Activated CD8-positive, alpha-beta memory T cell treated with anti-CD3 and anti-CD28 coated beads, Interleukin-2, amount 10 ng/mL, durations not matched to agents 7 days and 5 days (primary cell): Measurements from ENCODE around the gene PSMD5. TPM values are rescaled to one million over a fixed set of nuclear protein-coding genes. Genes with fewer than 3 reads are reported as not detected.

Experiments
- ATAC-seq: fragments of 150-1000 bp; cut with Tn5 transposase; one replicate; pipeline ENCODE4 v1.10.0; 2021; ENCODE audit warnings: moderate library complexity
- CTCF ChIA-PET: fragments of 350-600 bp; sonication (Branson Sonifier 250); formaldehyde crosslinking; loops from one replicate; lab custom pipeline; 2021; ENCODE audit warnings: antibody characterized with exemption; lab: Charles Lee
- DNase-seq: peaks from one replicate; pipeline ENCODE4 v3.0.0-alpha.2; 2020
- H3K27ac Mint-ChIP-seq: one replicate; pipeline ENCODE4 v1.8.0; 2021; ENCODE audit warnings: mild to moderate bottlenecking, mixed read lengths
- H3K27me3 Mint-ChIP-seq: one replicate; pipeline ENCODE4 v1.8.0; 2021; ENCODE audit warnings: mixed read lengths
- H3K36me3 Mint-ChIP-seq: one replicate; pipeline ENCODE4 v1.8.0; 2021; ENCODE audit warnings: mild to moderate bottlenecking, mixed read lengths
- H3K4me1 Mint-ChIP-seq: one replicate; pipeline ENCODE4 v1.8.0; 2021; ENCODE audit warnings: mixed read lengths
- H3K4me3 Mint-ChIP-seq: one replicate; pipeline ENCODE4 v1.8.0; 2021; ENCODE audit warnings: mild to moderate bottlenecking, moderate library complexity, mixed read lengths
- H3K9me3 Mint-ChIP-seq: one replicate; pipeline ENCODE4 v1.8.0; 2022; ENCODE audit warnings: low read depth, mixed read lengths
- total RNA-seq, 2 experiments: library from RNA; stranded (reverse); gene quantifications; one replicate each; pipeline ENCODE4 v1.2.3, GENCODE V29; 2021

Gene PSMD5
- total RNA-seq, 2 experiments from 2014 or later = 53.6 to 58.9 TPM

DNA sequence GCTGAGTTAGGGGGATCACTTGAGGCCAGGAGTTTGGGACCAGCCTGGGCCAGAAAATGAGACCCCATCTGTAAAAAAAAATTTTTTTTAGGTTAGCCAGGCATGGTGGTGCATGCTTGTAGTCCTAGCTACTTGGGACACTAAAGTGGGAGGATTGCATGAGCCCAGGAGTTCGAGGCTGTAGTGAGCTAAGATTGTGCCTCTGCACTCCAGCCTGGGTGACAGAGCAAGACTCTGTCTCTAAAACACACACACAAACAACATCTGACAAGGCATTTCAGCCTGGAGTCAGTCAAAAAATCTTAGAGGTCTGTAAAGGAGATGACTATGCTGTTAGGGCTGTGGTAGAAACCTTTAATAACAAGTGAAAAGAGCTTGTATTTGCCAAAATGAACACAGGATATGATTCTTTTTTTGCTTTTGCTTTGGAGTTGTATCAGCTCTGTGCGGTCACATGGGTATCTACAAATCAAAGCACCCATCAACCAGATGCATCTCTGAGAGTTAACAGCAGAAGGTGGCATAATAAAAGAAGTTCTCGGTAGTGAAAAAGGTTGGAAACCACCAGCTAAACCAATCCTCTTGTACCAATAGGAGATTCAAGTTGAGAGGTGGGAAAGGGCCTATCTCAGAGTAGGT is 3.6 kb upstream of the PSMD5 start:
- Mint-ChIP-seq H3K27me3 (no peaks in the 10 kb centered on the region), H3K36me3 (peaks cover 13% of the 10 kb centered on the region), H3K9me3 (no peaks in the 10 kb centered on the region), H3K4me1 (peaks cover 62% of the 10 kb centered on the region), H3K4me3 (peak overlapping the region; percentile 18), H3K27ac (peak overlapping the region; percentile 95)
- no peak for DNase-seq
- CTCF ChIA-PET = interaction anchor here (0.9 to 2.6 kb wide), 4 partner anchors 11 to 91 kb away, joined by 3 to 9 read pairs (median 4); no protein-coding TSS in a partner anchor
- ATAC-seq = peak; percentile 1

DNA sequence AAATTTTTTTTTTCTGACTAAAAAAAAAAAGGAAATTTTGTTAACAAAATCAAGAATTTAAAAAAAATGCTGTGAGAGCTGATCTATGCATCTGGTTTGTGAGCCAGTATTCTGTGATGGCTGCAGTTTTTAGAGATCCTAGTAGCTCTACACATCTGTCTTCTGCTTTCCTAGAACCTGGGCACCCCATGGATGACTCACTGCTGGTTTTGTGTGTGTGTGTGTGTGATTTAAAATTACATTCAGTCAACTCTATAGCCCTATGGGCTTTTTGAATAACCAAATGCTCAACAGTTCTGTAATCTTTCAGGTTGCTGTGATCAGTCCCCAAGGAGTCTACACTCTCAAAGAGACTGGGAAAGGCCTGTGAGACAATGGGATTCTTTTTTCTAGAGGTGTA is 2.5 kb upstream of the PSMD5 start:
- Mint-ChIP-seq H3K4me1 (peaks cover 66% of the 10 kb centered on the region), H3K36me3 (peaks cover 19% of the 10 kb centered on the region), H3K27me3 (no peaks in the 10 kb centered on the region), H3K4me3 (no peak overlapping the region), H3K27ac (peak overlapping the region; percentile 95), H3K9me3 (no peaks in the 10 kb centered on the region)
- DNase-seq (peak; percentile 70), ATAC-seq (peak; percentile 6)
- CTCF ChIA-PET = interaction anchor here (1.0 to 1.6 kb wide), 4 partner anchors 38 to 91 kb away, joined by 3 to 5 read pairs (median 4); partner anchors contain the start of gene FBXW2

- DNase-seq (no peak), ATAC-seq (peak; percentile 5)
- Mint-ChIP-seq H3K9me3 (no peaks in the 10 kb centered on the region), H3K27me3 (no peaks in the 10 kb centered on the region), H3K36me3 (peaks cover 37% of the 10 kb centered on the region), H3K4me3 (peak overlapping the region; percentile 95), H3K27ac (peak overlapping the region; percentile 95), H3K4me1 (peaks cover 76% of the 10 kb centered on the region)
- CTCF ChIA-PET = interaction anchor here (0.6 to 1.3 kb wide), 3 partner anchors 19 to 230 kb away, joined by 3 to 4 read pairs (median 3); no protein-coding TSS in a partner anchor
Measured at GRCh38 chr9:120841930-120842684, 615 bp downstream of the PSMD5 start.

DNA sequence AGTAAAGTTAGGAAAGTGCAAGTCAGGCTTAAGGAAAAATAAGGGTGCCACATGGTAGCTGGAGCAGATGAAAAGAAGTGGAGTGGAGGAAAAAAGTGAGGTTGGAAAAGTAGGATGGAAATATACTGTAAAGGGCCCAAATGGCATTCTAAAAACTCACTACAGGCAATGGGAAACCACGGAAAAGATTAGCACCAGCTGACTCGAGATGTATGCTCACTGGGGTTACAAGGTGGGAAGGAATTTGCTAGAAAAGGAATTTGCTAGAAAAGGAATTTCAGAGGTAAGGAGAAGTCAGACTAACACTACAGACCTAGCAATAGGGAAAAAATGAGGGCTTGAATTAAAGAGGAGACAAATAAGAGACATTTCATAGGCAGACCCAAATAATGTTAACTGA is 3.6 kb downstream of the PSMD5 start:
- Mint-ChIP-seq H3K4me1 (peaks cover 58% of the 10 kb centered on the region), H3K27ac (no peak overlapping the region), H3K4me3 (no peak overlapping the region), H3K9me3 (no peaks in the 10 kb centered on the region), H3K27me3 (no peaks in the 10 kb centered on the region), H3K36me3 (peaks cover 43% of the 10 kb centered on the region)
- CTCF ChIA-PET = no interaction called here
- ATAC-seq (no peak), DNase-seq (no peak)

DNA sequence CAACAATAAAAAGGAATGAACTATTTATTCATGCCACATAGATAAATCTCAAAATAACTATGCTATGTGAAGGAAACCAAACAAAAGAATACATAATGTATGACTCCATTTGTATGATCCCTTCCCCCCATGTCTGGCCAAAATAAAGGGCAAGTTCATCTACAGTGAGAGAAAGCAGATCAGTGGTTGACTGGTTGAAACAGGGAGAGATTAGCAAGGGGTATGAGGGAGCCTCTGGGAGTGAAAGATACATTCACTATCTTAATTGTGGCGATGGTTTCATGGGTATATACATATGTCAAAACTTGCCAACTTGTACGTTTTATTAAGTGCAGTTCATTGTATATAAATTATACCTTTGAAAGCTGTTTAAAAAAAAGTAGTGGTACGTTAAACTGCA is 4.8 kb downstream of the PSMD5 start:
- peaks cover 49% of the 10 kb centered on the region for H3K36me3 Mint-ChIP-seq
- CTCF ChIA-PET = no interaction called here
- H3K4me1 Mint-ChIP-seq = peaks cover 51% of the 10 kb centered on the region
- H3K4me3 Mint-ChIP-seq = no peak overlapping the region
- ATAC-seq (no peak), DNase-seq (no peak)
- no peaks in the 10 kb centered on the region for H3K9me3 Mint-ChIP-seq
- H3K27ac Mint-ChIP-seq = no peak overlapping the region
- H3K27me3 Mint-ChIP-seq = no peaks in the 10 kb centered on the region

- H3K4me1 Mint-ChIP-seq = peaks cover 18% of the 10 kb centered on the region
- no peak overlapping the region for H3K27ac Mint-ChIP-seq
- DNase-seq (no peak), ATAC-seq (no peak)
- CTCF ChIA-PET = interaction anchor here (1.0 to 1.1 kb wide), 2 partner anchors 43 to 77 kb away, joined by 3 to 4 read pairs; no protein-coding TSS in a partner anchor
- H3K36me3 Mint-ChIP-seq = peaks cover 53% of the 10 kb centered on the region
- no peaks in the 10 kb centered on the region for H3K9me3 Mint-ChIP-seq
- no peaks in the 10 kb centered on the region for H3K27me3 Mint-ChIP-seq
- H3K4me3 Mint-ChIP-seq = no peak overlapping the region
Measured at GRCh38 chr9:120833325-120833724, 9.4 kb downstream of the PSMD5 start.

DNA sequence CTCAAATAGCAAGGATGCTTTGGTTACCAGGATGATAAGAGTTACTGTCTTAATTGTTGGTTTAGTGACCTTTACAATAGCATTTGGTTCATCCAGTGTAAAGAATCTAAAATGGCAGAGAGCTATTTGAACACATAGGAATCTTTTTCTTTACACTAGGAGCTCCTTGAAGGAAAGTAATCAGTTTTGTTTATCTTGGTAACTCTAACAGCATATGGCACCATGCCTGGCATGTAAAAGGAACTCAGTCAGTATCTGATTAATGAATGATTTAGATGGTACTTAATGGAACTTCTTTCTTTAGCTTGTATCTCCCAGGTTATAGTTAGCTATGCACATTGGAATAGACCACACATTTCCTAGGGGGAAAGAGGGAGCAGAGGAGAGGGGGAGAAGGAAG is 9.9 kb downstream of the PSMD5 start:
- no peaks in the 10 kb centered on the region for H3K27me3 Mint-ChIP-seq
- CTCF ChIA-PET = interaction anchor here (1.0 to 1.2 kb wide), 2 partner anchors 10 to 77 kb away, joined by 3 read pairs; no protein-coding TSS in a partner anchor
- no peaks in the 10 kb centered on the region for H3K9me3 Mint-ChIP-seq
- H3K27ac Mint-ChIP-seq = no peak overlapping the region
- H3K36me3 Mint-ChIP-seq = peaks cover 50% of the 10 kb centered on the region
- ATAC-seq (no peak), DNase-seq (no peak)
- peaks cover 15% of the 10 kb centered on the region for H3K4me1 Mint-ChIP-seq
- H3K4me3 Mint-ChIP-seq = no peak overlapping the region

- H3K27me3 Mint-ChIP-seq = no peaks in the 10 kb centered on the region
- peaks cover 8% of the 10 kb centered on the region for H3K4me1 Mint-ChIP-seq
- H3K36me3 Mint-ChIP-seq = peaks cover 55% of the 10 kb centered on the region
- H3K4me3 Mint-ChIP-seq = no peak overlapping the region
- DNase-seq (no peak), ATAC-seq (no peak)
- H3K9me3 Mint-ChIP-seq = no peaks in the 10 kb centered on the region
- no peak overlapping the region for H3K27ac Mint-ChIP-seq
- CTCF ChIA-PET = no interaction called here
Measured at GRCh38 chr9:120830865-120831264, 11.9 kb downstream of the PSMD5 start.

DNA sequence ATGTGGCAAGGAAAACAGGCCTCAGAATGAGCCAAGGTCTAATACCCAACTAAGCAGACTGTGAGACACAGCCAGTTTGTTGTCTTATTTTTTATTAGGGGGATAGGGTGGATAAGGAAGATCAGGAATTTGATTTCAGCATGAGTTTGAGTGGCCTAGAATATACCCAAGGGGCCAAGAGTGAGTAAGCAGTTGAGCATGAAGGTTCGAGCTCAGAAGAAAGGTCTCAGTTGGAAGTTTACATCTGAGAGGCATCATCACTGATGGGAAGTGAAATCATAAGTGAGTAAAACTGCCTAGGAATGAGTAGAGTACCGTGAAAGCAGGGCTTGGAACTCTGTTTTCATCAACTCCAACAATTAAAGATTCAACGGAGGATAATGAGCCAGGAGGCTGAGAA is 12.6 kb downstream of the PSMD5 start:
- CTCF ChIA-PET = no interaction called here
- peaks cover 7% of the 10 kb centered on the region for H3K4me1 Mint-ChIP-seq
- H3K36me3 Mint-ChIP-seq = peaks cover 55% of the 10 kb centered on the region
- ATAC-seq (no peak), DNase-seq (no peak)
- H3K27me3 Mint-ChIP-seq = no peaks in the 10 kb centered on the region
- no peak overlapping the region for H3K27ac Mint-ChIP-seq
- no peak overlapping the region for H3K4me3 Mint-ChIP-seq
- no peaks in the 10 kb centered on the region for H3K9me3 Mint-ChIP-seq

DNA sequence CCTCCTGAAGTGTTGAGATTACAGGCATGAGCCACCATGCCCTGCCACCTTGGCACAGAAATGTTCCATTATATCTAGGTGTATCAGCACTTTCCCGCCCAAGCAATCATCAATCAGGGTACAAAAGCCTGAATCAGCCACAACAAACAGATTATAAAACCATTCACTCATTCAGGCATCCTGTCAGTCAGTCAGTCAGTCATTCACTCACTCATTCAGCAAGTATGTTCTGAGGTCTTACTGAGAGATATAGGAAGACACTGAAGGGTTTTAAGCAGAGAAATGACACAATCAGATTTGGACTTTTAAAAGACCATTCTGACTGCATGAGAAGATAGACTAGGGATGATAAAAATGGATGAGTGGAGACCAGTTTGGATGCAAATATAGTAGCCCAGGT is 13.1 kb downstream of the PSMD5 start:
- Mint-ChIP-seq H3K4me3 (no peak overlapping the region), H3K36me3 (peaks cover 57% of the 10 kb centered on the region), H3K27ac (no peak overlapping the region), H3K27me3 (no peaks in the 10 kb centered on the region), H3K4me1 (peaks cover 5% of the 10 kb centered on the region), H3K9me3 (no peaks in the 10 kb centered on the region)
- CTCF ChIA-PET = no interaction called here
- DNase-seq (no peak), ATAC-seq (no peak)

GRCh38 chr9:120820095-120820494 is 22.6 kb downstream of the PSMD5 start:
- Mint-ChIP-seq H3K4me1 (peaks cover 4% of the 10 kb centered on the region), H3K36me3 (peaks cover 60% of the 10 kb centered on the region), H3K9me3 (no peaks in the 10 kb centered on the region), H3K27ac (no peak overlapping the region), H3K4me3 (no peak overlapping the region), H3K27me3 (no peaks in the 10 kb centered on the region)
- ATAC-seq (no peak), DNase-seq (no peak)
- CTCF ChIA-PET = no interaction called here

- Mint-ChIP-seq H3K4me1 (peaks cover 6% of the 10 kb centered on the region), H3K36me3 (peaks cover 52% of the 10 kb centered on the region), H3K4me3 (no peak overlapping the region), H3K27me3 (no peaks in the 10 kb centered on the region), H3K9me3 (no peaks in the 10 kb centered on the region), H3K27ac (peak overlapping the region; percentile 14)
- ATAC-seq (no peak), DNase-seq (no peak)
- CTCF ChIA-PET = no interaction called here
Measured at GRCh38 chr9:120818595-120818994, 24.1 kb downstream of the PSMD5 start.

DNA sequence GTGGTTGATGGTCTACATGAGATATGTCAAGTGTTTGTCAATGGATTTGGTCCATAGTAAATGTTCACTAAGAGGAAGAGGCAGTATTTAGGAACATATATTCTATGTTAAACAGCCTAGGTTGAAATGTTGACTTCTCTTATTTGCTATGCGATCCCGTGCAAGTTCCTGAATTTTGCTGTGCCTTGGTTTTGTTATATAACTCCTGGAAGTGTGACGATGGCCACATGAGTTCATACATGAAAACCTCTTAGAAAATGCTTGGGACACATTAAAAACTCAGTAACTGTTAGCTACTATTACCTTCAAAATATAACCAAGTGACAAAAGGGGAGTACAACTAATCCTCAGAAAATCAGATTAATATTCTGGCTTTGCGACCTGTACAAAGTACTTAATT is 27.6 kb downstream of the PSMD5 start:
- Mint-ChIP-seq H3K36me3 (peaks cover 37% of the 10 kb centered on the region), H3K4me3 (no peak overlapping the region), H3K4me1 (peaks cover 6% of the 10 kb centered on the region), H3K27me3 (no peaks in the 10 kb centered on the region), H3K9me3 (peaks cover under 1% of the 10 kb centered on the region), H3K27ac (no peak overlapping the region)
- CTCF ChIA-PET = no interaction called here
- no peak for ATAC-seq
- DNase-seq = no peak

DNA sequence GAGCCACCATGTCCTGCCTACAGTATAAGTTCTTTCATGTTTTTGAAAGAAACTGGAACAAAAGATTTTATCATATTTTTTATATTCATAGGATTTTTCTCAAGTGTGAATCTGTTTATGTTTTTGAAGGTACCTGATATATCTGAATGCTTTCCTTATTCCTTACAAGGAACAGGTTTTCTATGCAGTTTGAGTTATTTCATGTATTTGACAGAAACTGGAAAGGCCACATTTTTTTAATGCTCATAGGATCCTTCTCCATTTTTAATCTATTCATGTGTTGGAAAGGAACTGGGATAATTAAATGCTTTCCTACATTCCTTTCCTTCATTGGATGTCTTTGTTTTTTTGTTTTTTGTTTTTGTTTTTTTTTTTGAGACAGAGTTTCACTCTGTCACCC is 33.8 kb downstream of the PSMD5 start:
- H3K27me3 Mint-ChIP-seq = no peaks in the 10 kb centered on the region
- H3K9me3 Mint-ChIP-seq = peaks cover 28% of the 10 kb centered on the region
- ATAC-seq (no peak), DNase-seq (no peak)
- CTCF ChIA-PET = no interaction called here
- H3K4me1 Mint-ChIP-seq = no peaks in the 10 kb centered on the region
- peaks cover 37% of the 10 kb centered on the region for H3K36me3 Mint-ChIP-seq
- H3K4me3 Mint-ChIP-seq = no peak overlapping the region
- H3K27ac Mint-ChIP-seq = no peak overlapping the region
